HFF-Myc (cell line): ENCODE data around the gene SPON1.

Experiments
- DNase-seq: peaks from one replicate; pipeline ENCODE4 v3.0.0-alpha.2; 2011; ENCODE audit warnings: low read depth; ENCODE audit errors: extremely low read depth
- H3K4me3 ChIP-seq: replicated peaks from 2 replicates; pipeline ENCODE4 v1.5.1; 2011; ENCODE audit warnings: low read depth, mild to moderate bottlenecking, control low read depth, low read length
- CTCF ChIP-seq: IDR thresholded peaks from 2 replicates; pipeline ENCODE4 v1.5.1; 2012; ENCODE audit warnings: mild to moderate bottlenecking, low read depth, low read length, control low read depth; ENCODE audit errors: missing control alignments

Gene SPON1

GRCh38 chr11:14290422-14290821 lies 327.9 kb downstream of the SPON1 start:
- TF ChIP-seq CTCF = no peak
- DNase-seq = no peak
- H3K4me3 ChIP-seq = no peak overlapping the region

GRCh38 chr11:14299921-14300320 lies 337.4 kb downstream of the SPON1 start:
- no peak for TF ChIP-seq CTCF
- DNase-seq = no peak
- no peak overlapping the region for H3K4me3 ChIP-seq

GRCh38 chr11:14300661-14301304 lies 338.3 kb downstream of the SPON1 start:
- TF ChIP-seq CTCF = peak; percentile 78
- no peak overlapping the region for H3K4me3 ChIP-seq
- peak; percentile 56 for DNase-seq

GRCh38 chr11:14304601-14305000 lies 342.1 kb downstream of the SPON1 start:
- H3K4me3 ChIP-seq = no peak overlapping the region
- no peak for TF ChIP-seq CTCF
- DNase-seq = no peak

DNA sequence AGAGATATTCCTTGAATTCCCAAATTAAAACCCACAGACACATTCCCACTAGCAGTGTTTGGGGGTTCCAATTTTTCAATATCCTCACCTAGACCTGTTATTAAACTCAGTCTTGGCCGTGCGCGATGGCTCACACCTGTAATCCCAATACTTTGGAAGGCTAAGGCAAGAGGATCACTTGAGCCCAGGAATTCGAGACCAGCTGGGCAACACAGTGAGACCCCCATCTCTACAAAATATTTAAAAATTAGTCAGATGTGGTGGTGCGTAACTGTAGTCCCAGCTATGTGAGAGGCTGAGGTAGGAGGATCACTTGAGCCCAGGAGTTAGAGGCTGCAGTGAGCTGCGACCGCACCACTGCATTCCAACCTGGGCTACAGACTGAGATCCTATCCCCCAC lies 343.1 kb downstream of the SPON1 start:
- DNase-seq = no peak

DNA sequence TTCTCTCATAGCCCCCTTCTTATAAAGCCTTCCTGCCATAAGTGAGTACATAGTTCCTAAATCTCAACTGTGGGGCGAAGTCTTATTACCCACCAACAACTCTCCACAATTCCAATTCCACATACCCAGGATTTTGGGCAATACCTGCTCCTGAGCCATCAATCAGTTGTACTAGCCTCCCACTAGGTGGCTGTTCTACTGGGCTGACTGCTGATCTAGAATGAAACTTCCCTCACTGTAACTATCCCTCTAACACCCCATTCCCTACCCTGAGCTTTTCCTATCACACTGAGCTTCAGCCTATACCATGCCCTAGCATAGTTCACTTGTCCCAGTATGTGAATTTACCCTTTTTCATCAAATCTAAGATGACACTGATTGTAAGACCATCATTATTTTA lies 344.0 kb downstream of the SPON1 start:
- H3K4me3 ChIP-seq = no peak overlapping the region
- no peak for DNase-seq
- TF ChIP-seq CTCF = no peak

More for the DNA sequence above, 343.1 kb downstream of the SPON1 start:
- TF ChIP-seq CTCF = no peak
- no peak overlapping the region for H3K4me3 ChIP-seq

- peak; percentile 20 for DNase-seq
- TF ChIP-seq CTCF = peak; percentile 65
- H3K4me3 ChIP-seq = no peak overlapping the region
These were observed 345.8 kb downstream of the SPON1 start for GRCh38 chr11:14308114-14308896.
